ENCODE results near the gene BET1L.
"Not testable (repeated sequence)": the region's sequence is repeated elsewhere in the genome, so short reads cannot be mapped to it uniquely, and the experiment has no call there.

Gene BET1L

DNA sequence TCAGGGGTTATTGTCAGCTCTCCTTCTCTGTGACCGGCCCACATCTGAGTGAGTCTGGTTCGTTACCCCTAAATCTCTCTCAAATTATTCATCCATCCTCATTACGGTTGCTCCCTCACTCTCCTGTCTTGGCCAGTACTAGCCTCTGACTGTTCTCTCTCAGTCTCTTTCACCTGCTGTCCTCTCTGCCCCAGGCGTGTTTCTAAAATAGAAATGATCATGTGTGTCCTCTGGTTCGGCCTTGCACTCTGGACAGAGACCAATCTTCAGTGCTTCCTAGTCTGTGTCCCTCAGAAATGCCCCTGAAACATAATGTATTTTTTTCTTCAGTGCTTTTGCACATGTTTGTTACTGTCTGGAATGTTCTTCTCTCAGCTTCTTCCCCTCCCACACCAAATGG lies 34.4 kb upstream of the BET1L start:
- no peak overlapping the region for H3K9ac ChIP-seq (ENCODE audit: low read depth, low read length)

DNA sequence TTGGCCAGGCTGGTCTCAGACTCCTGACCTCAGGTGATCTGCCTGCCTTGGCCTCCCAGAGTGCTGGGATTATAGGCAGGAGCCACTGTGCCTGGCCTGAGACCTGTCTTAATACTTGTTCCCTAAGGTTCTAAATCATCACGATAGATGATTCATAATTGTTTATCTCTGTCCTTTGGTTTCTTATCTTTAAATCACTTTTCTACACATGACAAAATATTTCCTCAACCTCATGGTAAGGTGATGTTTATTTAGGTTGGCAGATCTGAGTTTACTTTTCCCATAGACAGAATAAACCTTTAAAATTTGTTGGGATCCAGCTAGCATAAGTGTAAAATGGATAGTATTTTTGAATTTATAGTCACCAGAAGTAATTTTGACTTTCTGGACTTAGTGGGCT lies 33.1 kb upstream of the BET1L start:
- H3K27me3 ChIP-seq (ENCODE audit: control insufficient read depth, insufficient read depth, low read length): no peaks in the 10 kb centered on the region
- H3K36me3 ChIP-seq (ENCODE audit: control insufficient read depth, insufficient read depth, low read length): peaks cover 59% of the 10 kb centered on the region
- H3K4me1 ChIP-seq (ENCODE audit: control insufficient read depth, insufficient read depth, low read length): peaks cover 8% of the 10 kb centered on the region
- no peak overlapping the region for H3K9ac ChIP-seq (ENCODE audit: low read depth, low read length)
- H3K9me3 ChIP-seq (ENCODE audit: control insufficient read depth, insufficient read depth, low read length): no peaks in the 10 kb centered on the region
- no peak overlapping the region for H3K4me3 ChIP-seq (ENCODE audit: low read depth, low read length)
- H3K27ac ChIP-seq (ENCODE audit: low read depth, low read length): no peak overlapping the region

More for the DNA sequence above, 34.4 kb upstream of the BET1L start:
- H3K4me1 ChIP-seq (ENCODE audit: control insufficient read depth, insufficient read depth, low read length): peaks cover 8% of the 10 kb centered on the region
- no peak overlapping the region for H3K27ac ChIP-seq (ENCODE audit: low read depth, low read length)
- no peaks in the 10 kb centered on the region for H3K27me3 ChIP-seq (ENCODE audit: control insufficient read depth, insufficient read depth, low read length)
- no peaks in the 10 kb centered on the region for H3K9me3 ChIP-seq (ENCODE audit: control insufficient read depth, insufficient read depth, low read length)
- no peak overlapping the region for H3K4me3 ChIP-seq (ENCODE audit: low read depth, low read length)
- H3K36me3 ChIP-seq (ENCODE audit: control insufficient read depth, insufficient read depth, low read length): peaks cover 71% of the 10 kb centered on the region

DNA sequence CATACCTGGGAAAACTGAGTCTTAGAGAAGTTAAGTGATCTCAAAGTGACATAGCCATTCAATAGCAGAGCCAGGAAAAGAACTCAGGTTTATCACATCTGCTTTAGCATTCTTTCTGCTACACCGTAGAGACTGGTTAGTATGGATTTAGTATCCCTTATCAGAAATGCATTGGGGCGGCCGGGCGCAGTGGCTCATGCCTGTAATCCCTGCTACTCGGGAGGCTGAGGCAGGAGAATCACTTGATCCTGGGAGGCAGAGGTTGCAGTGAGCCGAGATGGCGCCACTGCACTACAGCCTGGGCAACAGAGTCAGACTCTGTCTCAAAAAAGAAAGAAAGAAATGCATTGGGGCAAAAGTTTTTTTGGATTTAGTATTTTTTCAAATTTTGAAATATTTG lies 31.1 kb upstream of the BET1L start:
- peak overlapping the region; percentile 96; the same call in 1 of the 2 replicates for H3K4me3 ChIP-seq (ENCODE audit: low read depth, low read length)
- not testable (repeated sequence) for H3K27ac ChIP-seq (ENCODE audit: low read depth, low read length); H3K27me3 ChIP-seq (ENCODE audit: control insufficient read depth, insufficient read depth, low read length); H3K4me1 ChIP-seq (ENCODE audit: control insufficient read depth, insufficient read depth, low read length); H3K9me3 ChIP-seq (ENCODE audit: control insufficient read depth, insufficient read depth, low read length); H3K9ac ChIP-seq (ENCODE audit: low read depth, low read length)
- peaks cover 40% of the 10 kb centered on the region for H3K36me3 ChIP-seq (ENCODE audit: control insufficient read depth, insufficient read depth, low read length)

DNA sequence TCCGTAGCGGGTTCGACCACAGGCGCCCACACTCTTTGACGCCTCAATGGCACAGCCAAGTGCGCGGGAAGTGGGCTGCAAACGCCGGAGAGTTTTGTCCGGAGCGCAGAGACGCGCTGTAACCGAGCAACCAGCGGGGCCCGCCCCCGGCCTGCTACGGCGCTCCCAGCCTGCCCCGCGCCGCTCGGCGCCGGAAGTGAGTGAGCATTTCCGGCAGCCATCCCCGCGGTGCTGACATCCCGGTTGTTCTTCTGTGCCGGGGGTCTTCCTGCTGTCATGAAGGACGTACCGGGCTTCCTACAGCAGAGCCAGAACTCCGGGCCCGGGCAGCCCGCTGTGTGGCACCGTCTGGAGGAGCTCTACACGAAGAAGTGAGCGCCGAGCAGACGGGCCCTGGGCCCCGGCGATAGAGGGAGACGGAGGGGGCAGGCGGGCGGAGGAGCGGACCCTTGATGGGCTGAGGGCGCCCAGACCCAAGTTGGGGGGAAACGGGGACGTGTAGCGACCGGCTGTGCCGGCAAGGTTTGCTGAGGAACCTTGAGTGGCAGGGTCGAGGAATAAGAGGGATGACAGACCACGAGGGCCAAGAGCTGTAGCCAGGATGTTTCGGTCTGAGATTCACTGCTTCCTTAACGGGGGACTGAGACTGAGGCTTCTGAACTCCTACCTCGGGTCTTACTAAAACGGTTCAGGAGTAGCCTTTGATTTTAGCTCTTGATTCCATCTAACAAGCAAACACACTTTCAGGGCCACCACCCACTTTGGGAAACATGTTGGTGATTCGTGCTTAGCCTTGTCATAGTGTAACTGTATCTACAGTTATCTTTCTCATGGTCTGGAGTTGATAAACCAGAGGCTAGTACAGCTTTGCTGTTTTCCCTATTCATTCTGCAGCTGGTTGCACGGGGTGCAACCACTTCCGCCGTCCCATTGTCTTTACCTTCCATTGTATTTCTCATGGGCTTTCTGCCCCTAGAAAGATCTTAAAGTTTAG lies 29.9 kb upstream of the BET1L start, which contains the start of gene PSMD13:
Gene PSMD13 (plus strand): TSS at position 203 of the 994 bp plus-strand sequence. CDS start 74 bp downstream, at position 277.
- Histone ChIP-seq H3K27ac (ENCODE audit: low read depth, low read length) (peak within 1 kb of the TSS; percentile 97), H3K9me3 (ENCODE audit: control insufficient read depth, insufficient read depth, low read length) (no peaks in the 10 kb centered on the region), H3K27me3 (ENCODE audit: control insufficient read depth, insufficient read depth, low read length) (no peaks in the 10 kb centered on the region), H3K9ac (ENCODE audit: low read depth, low read length) (peak within 1 kb of the TSS; percentile 83), H3K36me3 (ENCODE audit: control insufficient read depth, insufficient read depth, low read length) (peaks cover 29% of the 10 kb centered on the region), H3K4me1 (ENCODE audit: control insufficient read depth, insufficient read depth, low read length) (peaks cover 8% of the 10 kb centered on the region), H3K4me3 (ENCODE audit: low read depth, low read length) (peak within 1 kb of the TSS; percentile 96)

DNA sequence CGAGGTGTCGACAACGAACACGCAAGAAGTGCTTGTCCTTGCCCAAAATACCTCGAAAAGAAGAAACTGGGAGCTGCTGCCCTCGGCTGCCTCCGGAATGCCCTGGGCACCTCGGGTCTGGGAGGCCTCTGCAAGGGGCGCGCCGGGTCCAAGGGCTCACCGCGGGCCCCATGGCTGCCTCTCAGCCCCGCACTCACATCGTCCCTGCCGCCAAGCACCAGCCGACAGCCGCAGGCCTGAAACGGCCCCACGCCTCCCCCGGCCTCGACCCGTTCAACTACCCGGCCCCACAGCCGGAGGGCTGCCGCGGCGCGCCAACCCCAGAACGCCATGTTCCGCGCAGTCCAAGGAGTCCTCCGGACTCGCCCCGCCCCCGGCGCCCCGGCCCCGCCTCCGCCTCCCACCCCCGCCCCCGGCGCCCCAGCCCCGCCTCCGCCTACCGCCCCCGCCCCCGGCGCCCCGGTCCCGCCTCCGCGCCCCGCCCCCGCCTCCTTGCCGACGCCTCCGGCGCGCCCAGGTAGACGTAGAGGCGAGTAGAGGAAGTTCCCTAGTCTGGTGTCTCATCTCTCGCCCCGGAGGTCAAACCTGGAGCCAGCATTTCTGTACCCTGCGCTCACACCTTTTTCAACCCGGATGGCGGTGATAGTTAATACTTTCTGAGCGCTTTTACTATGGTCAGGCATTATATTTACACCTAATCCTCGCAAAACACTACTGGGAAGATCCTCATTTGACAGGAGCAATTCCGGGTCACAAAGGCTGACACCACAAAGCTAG lies 29.0 kb upstream of the BET1L start, which contains the start of gene SIRT3:
Gene SIRT3 (minus strand): TSS at position 346 of the 777 bp plus-strand sequence. CDS start 14 bp downstream, at position 332.
- Histone ChIP-seq H3K4me3 (ENCODE audit: low read depth, low read length) (peak within 1 kb of the TSS; percentile 96), H3K27ac (ENCODE audit: low read depth, low read length) (peak within 1 kb of the TSS; percentile 97), H3K36me3 (ENCODE audit: control insufficient read depth, insufficient read depth, low read length) (peaks cover 20% of the 10 kb centered on the region), H3K27me3 (ENCODE audit: control insufficient read depth, insufficient read depth, low read length) (no peaks in the 10 kb centered on the region), H3K4me1 (ENCODE audit: control insufficient read depth, insufficient read depth, low read length) (peaks cover 8% of the 10 kb centered on the region), H3K9ac (ENCODE audit: low read depth, low read length) (peak within 1 kb of the TSS; percentile 83), H3K9me3 (ENCODE audit: control insufficient read depth, insufficient read depth, low read length) (no peaks in the 10 kb centered on the region)

DNA sequence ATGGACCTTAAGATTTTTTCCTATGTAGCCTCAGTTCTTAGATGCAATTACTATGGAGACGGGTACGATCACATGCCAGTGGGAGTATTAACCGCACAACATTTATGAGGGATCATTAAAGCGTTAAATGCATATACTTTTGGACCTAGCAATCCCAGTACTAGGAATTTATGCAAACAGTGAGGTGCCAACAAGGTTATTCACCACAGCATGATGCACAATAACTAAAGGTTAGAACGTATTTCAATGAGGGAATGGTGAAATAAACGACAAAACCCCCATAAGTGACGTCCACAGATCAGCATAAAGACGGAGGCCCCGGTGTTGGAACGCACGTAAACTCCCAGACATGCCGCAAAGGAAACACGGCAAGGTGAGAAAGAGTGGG lies 28.4 kb upstream of the BET1L start:
- H3K27ac ChIP-seq (ENCODE audit: low read depth, low read length): peak overlapping the region; percentile 76

DNA sequence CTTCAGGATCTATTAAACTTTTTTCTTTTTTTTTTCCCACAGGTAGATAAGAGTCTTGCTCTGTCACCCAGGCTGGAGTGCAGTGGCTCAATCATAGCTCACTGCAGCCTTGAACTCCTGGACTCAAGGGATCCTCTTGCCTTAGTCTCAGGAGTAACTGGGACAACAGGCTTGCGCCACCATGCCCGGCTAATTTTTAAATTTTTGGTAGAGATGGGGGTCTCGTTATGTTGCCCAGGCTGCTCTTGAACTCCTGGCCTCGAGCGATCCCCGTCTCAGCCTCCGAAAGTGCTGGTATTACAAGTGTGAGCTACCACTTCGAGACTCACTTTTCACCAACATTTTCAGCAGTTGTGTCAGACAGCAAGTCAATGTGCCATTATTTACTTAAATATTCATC lies 28.0 kb upstream of the BET1L start:
- peaks cover 8% of the 10 kb centered on the region for H3K4me1 ChIP-seq (ENCODE audit: control insufficient read depth, insufficient read depth, low read length)
- peaks cover 11% of the 10 kb centered on the region for H3K36me3 ChIP-seq (ENCODE audit: control insufficient read depth, insufficient read depth, low read length)
- H3K27me3 ChIP-seq (ENCODE audit: control insufficient read depth, insufficient read depth, low read length): no peaks in the 10 kb centered on the region
- H3K9me3 ChIP-seq (ENCODE audit: control insufficient read depth, insufficient read depth, low read length): no peaks in the 10 kb centered on the region
- H3K4me3 ChIP-seq (ENCODE audit: low read depth, low read length): peak overlapping the region; percentile 96
- H3K27ac ChIP-seq (ENCODE audit: low read depth, low read length): no peak overlapping the region
- H3K9ac ChIP-seq (ENCODE audit: low read depth, low read length): no peak overlapping the region

More for the DNA sequence above, 28.4 kb upstream of the BET1L start:
- Histone ChIP-seq H3K4me3 (ENCODE audit: low read depth, low read length) (peak overlapping the region; percentile 96), H3K36me3 (ENCODE audit: control insufficient read depth, insufficient read depth, low read length) (peaks cover 16% of the 10 kb centered on the region), H3K27me3 (ENCODE audit: control insufficient read depth, insufficient read depth, low read length) (no peaks in the 10 kb centered on the region), H3K9me3 (ENCODE audit: control insufficient read depth, insufficient read depth, low read length) (no peaks in the 10 kb centered on the region), H3K4me1 (ENCODE audit: control insufficient read depth, insufficient read depth, low read length) (peaks cover 8% of the 10 kb centered on the region), H3K9ac (ENCODE audit: low read depth, low read length) (peak overlapping the region; percentile 83)

DNA sequence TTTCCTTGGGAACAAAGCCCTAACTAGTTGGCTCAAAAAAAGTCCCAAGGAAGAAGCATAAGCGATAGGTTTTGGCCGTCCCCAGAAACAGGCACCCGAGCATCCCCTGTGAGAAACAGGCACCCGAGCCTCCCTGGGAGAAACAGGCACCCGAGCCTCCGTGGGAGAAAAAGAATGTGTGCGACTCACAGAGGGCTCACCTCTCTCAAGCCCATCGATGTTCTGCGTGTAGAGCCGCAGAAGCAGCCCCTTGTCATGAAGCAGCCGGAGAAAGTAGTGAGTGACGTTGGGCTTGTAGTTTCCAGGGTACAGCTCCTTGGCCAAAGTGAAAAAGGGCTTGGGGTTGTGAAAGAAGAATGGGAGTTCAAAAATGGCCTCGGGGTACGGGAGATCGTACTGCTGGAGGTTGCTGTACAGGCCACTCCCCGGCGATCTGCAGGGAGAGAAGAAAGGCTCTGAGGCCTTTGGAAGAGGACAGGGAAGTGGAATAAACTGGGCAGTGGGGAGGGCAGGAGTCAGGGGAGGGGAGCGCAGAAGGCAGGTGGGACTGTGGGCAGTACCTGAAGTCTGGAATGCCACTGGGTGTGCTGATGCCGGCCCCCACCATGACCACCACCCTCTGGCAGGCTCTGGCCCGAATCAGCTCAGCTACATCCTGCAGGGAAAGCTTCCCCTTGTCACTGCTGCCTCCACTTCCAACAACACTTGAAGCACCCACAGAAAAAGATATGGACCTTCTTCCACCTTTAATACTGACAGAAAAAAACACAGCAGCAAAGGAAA lies 25.8 kb upstream of the BET1L start:
- Histone ChIP-seq H3K27ac (ENCODE audit: low read depth, low read length) (no peak overlapping the region), H3K9ac (ENCODE audit: low read depth, low read length) (no peak overlapping the region), H3K9me3 (ENCODE audit: control insufficient read depth, insufficient read depth, low read length) (no peaks in the 10 kb centered on the region), H3K4me1 (ENCODE audit: control insufficient read depth, insufficient read depth, low read length) (peaks cover 5% of the 10 kb centered on the region), H3K4me3 (ENCODE audit: low read depth, low read length) (no peak overlapping the region), H3K27me3 (ENCODE audit: control insufficient read depth, insufficient read depth, low read length) (no peaks in the 10 kb centered on the region), H3K36me3 (ENCODE audit: control insufficient read depth, insufficient read depth, low read length) (no peaks in the 10 kb centered on the region)

DNA sequence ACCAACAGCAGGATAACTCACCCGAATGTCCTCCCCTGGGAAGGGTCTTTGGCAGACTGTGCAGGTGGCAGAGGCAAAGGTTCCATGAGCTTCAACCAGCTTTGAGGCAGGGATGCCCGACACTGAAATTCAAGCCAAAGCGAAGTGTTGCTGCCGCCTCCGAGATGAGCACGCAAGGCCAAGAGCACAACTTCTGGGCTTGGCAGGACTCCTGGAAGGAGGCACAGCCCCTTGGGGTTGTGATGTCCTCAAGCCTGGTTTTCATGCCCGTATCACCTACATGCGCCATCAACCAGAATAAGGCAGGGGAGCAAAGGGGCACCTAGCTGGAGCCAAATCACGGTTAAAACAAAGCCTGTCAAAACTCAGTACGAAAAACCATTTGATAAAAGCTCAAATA lies 23.2 kb upstream of the BET1L start:
- Histone ChIP-seq H3K4me3 (ENCODE audit: low read depth, low read length) (no peak overlapping the region), H3K36me3 (ENCODE audit: control insufficient read depth, insufficient read depth, low read length) (no peaks in the 10 kb centered on the region), H3K4me1 (ENCODE audit: control insufficient read depth, insufficient read depth, low read length) (no peaks in the 10 kb centered on the region), H3K9ac (ENCODE audit: low read depth, low read length) (no peak overlapping the region), H3K27ac (ENCODE audit: low read depth, low read length) (no peak overlapping the region), H3K27me3 (ENCODE audit: control insufficient read depth, insufficient read depth, low read length) (no peaks in the 10 kb centered on the region), H3K9me3 (ENCODE audit: control insufficient read depth, insufficient read depth, low read length) (no peaks in the 10 kb centered on the region)

DNA sequence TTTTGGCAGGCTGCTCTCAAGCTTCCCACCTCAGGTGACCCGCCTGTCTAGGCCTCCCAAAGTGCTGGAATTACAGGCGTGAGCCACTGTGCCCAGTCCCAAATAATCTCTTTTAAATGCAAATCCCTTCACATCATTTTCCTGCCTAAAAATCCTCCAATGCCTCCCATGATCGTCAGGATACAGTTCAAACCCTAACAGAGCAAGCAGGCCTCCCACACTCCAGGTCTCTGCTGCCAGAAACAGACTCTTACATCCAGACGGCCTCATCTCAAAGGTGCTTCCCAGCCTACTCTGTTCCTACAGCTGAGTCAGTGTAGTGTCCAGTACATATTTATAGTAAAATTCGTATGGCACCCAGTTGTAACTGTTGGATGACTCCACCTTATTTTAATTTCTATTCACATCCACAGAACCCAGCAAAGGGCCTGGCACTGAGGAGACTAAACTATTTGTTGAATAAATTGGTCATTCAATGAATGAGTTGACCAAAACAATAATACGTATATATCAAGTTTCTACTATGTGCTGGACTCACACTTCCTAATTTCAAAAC lies 20.7 kb upstream of the BET1L start:
- Histone ChIP-seq H3K27ac (ENCODE audit: low read depth, low read length) (no peak overlapping the region), H3K9ac (ENCODE audit: low read depth, low read length) (no peak overlapping the region), H3K9me3 (ENCODE audit: control insufficient read depth, insufficient read depth, low read length) (no peaks in the 10 kb centered on the region), H3K4me1 (ENCODE audit: control insufficient read depth, insufficient read depth, low read length) (no peaks in the 10 kb centered on the region), H3K27me3 (ENCODE audit: control insufficient read depth, insufficient read depth, low read length) (no peaks in the 10 kb centered on the region), H3K4me3 (ENCODE audit: low read depth, low read length) (no peak overlapping the region), H3K36me3 (ENCODE audit: control insufficient read depth, insufficient read depth, low read length) (no peaks in the 10 kb centered on the region)

Data from HUES48 (cell line).